K562 (cell line): ENCODE data around the gene IL1RN. TPM values are rescaled to one million over a fixed set of nuclear protein-coding genes. Genes with fewer than 3 reads are reported as not detected.

Source experiments
- ATAC-seq: fragments of 200-7000 bp; cut with Tn5 transposase; 3 replicates; pipeline ENCODE4 v1.9.1; 2020; ENCODE audit warnings: moderate library complexity
- BruUV-seq: library from RNA; stranded (reverse); fragments of 400-500 nt; replicated peaks from 2 replicates; lab custom pipeline; 2021; lab: Mats Ljungman, UMichigan
- CTCF ChIA-PET: fragments of 300-600 bp; formaldehyde crosslinking; extraction: SDS; loops from one replicate; lab custom pipeline; 2021; ENCODE audit warnings: low intra/inter-chr PET ratio; lab: Yijun Ruan, JAX
- POLR2A ChIA-PET: fragments of 300-600, 350-650 bp; sonication (Branson Sonifier 250); formaldehyde crosslinking; extraction: SDS; loops from one replicate; lab custom pipeline; 2021; ENCODE audit warnings: antibody characterized with exemption, inconsistent platforms; lab: Yijun Ruan, JAX
- DNase-seq, 4 experiments: peaks; one replicate each; pipeline versions ENCODE4 v3.0.0 to v3.0.0-alpha.2; 2011 to 2018; ENCODE audit warnings: low spot score in 3 of 4, mixed read lengths in 3 of 4; ENCODE audit errors: extremely low read depth in 1 of 4
- FAIRE-seq: peaks from 2 replicates; lab custom pipeline; 2011; peaks lifted over from hg19 to GRCh38; lab: Jason Lieb, UNC
- H2AFZ ChIP-seq: 2 replicates; pipeline ENCODE4 v1.6.0; 2011; ENCODE audit warnings: low read depth, low read length, control low read depth, inconsistent platforms
- H3K27ac ChIP-seq: fragments of 200-600 bp; 3 replicates; pipeline ENCODE4 v1.8.0; 2011; ENCODE audit warnings: low read depth, mild to moderate bottlenecking, control low read depth, inconsistent platforms, low read length, moderate library complexity, mixed read lengths; ENCODE audit errors: extremely low read depth
- H3K27me3 ChIP-seq, 2 experiments: fragments of 300-600 bp in 1 of 2; 2 replicates in 1 of 2; 3 replicates in 1 of 2; pipeline versions ENCODE4 v1.6.0 to v1.8.0; 2011; ENCODE audit warnings: inconsistent platforms in 2 of 2, low read length in 2 of 2, mild to moderate bottlenecking in 1 of 2, mixed read lengths in 1 of 2, moderate library complexity in 1 of 2; ENCODE audit not compliant: control insufficient read depth in 2 of 2, insufficient read depth in 2 of 2
- H3K36me3 ChIP-seq: fragments of 300-600 bp; 3 replicates; pipeline ENCODE4 v1.8.0; 2011; ENCODE audit warnings: mild to moderate bottlenecking, low read length, inconsistent platforms; ENCODE audit not compliant: control insufficient read depth, insufficient read depth
- H3K4me1 ChIP-seq, 2 experiments: fragments of 200-600 bp in 1 of 2; replicated peaks in 1 of 2; 2 replicates in 1 of 2; 3 replicates in 1 of 2; pipeline versions ENCODE4 v1.5.1 to v1.8.0; 2011; ENCODE audit warnings: inconsistent platforms in 2 of 2, low read length in 2 of 2, mild to moderate bottlenecking in 1 of 2, mixed read lengths in 1 of 2, moderate library complexity in 1 of 2; ENCODE audit not compliant: control insufficient read depth in 2 of 2, insufficient read depth in 2 of 2
- H3K4me2 ChIP-seq: 2 replicates; pipeline ENCODE4 v1.6.1; 2011; ENCODE audit warnings: low read length, control low read depth, inconsistent platforms, mixed read lengths; ENCODE audit not compliant: insufficient read depth
- H3K4me3 ChIP-seq: fragments of 200-600 bp; sonication (generic), shearing (Covaris generic); 2 replicates; pipeline ENCODE4 v1.5.1; 2016; ENCODE audit warnings: control low read depth, inconsistent platforms
- H3K79me2 ChIP-seq: fragments of 200-600 bp; 3 replicates; pipeline ENCODE4 v1.8.0; 2011; ENCODE audit warnings: low read length, inconsistent platforms; ENCODE audit not compliant: control insufficient read depth, insufficient read depth
- H3K9ac ChIP-seq, 2 experiments: 2 replicates each; pipeline versions ENCODE4 v1.6.0 to v1.6.1; 2011; ENCODE audit warnings: low read depth in 2 of 2, low read length in 2 of 2, control low read depth in 1 of 2, inconsistent platforms in 1 of 2, mild to moderate bottlenecking in 1 of 2, mixed read lengths in 1 of 2; ENCODE audit not compliant: insufficient read depth in 1 of 2
- H3K9me1 ChIP-seq: one replicate; pipeline ENCODE4 v1.6.0; 2011; ENCODE audit warnings: inconsistent platforms, mild to moderate bottlenecking, low read length, moderate library complexity; ENCODE audit not compliant: control insufficient read depth, insufficient read depth
- H3K9me3 ChIP-seq: replicated peaks from 2 replicates; pipeline ENCODE4 v1.5.1; 2011; ENCODE audit warnings: low read depth, low read length, inconsistent platforms; ENCODE audit not compliant: control insufficient read depth, insufficient read depth
- H4K20me1 ChIP-seq: replicated peaks from 2 replicates; pipeline ENCODE4 v1.6.1; 2011; ENCODE audit warnings: low read length, inconsistent platforms, mixed read lengths; ENCODE audit not compliant: control insufficient read depth, insufficient read depth
- GTF2E2 ChIP-seq: fragments of 200-800 bp; sonication (Bioruptor generic); IDR thresholded peaks from 2 replicates; pipeline ENCODE4 v1.6.1; 2016; ENCODE audit warnings: missing genetic modification characterization, missing compliant biosample characterization
- KLF13 ChIP-seq: fragments of 450-650 bp; IDR thresholded peaks from 2 replicates; pipeline ENCODE4 v1.6.1; 2016; ENCODE audit warnings: missing genetic modification characterization, low read depth, mild to moderate bottlenecking, missing compliant biosample characterization, moderate library complexity, borderline replicate concordance
- SOX6 ChIP-seq: fragments of 450-650 bp; IDR thresholded peaks from 2 replicates; pipeline ENCODE4 v1.6.1; 2014; ENCODE audit warnings: mild to moderate bottlenecking
- TARDBP ChIP-seq: fragments of 450-650 bp; IDR thresholded peaks from 2 replicates; pipeline ENCODE4 v1.6.1; 2016
- ZNF217 ChIP-seq: sonication (generic); formaldehyde crosslinking; IDR thresholded peaks from 2 replicates; pipeline ENCODE4 v1.8.0; 2022; ENCODE audit warnings: mild to moderate bottlenecking, missing genetic modification reagents
- WGBS: fragments of 100-300 bp; shearing (Covaris generic); methylation state at CpG from one replicate; pipeline ENCODE4 v1.1.6; 2016; ENCODE audit warnings: low coverage, mixed read lengths; ENCODE audit not compliant: insufficient coverage; ENCODE audit errors: missing lambda C conversion rate; 5-methylcytosine and 5-hydroxymethylcytosine counted together
- in situ Hi-C: fragments of 300-500 bp; cut with MboI; formaldehyde crosslinking; loops from 4 replicates; pipeline ENCODE4 v1.15.0; 2018; ENCODE audit warnings: inconsistent platforms, mixed read lengths
- intact Hi-C: fragments of 100-400 bp; cut with micrococcal nuclease; formaldehyde crosslinking; loops from 2 replicates; pipeline ENCODE4 v1.14.2; 2022
- polyA plus RNA-seq, 8 experiments: library from polyadenylated mRNA; depleted of rRNA in 4 of 8; stranded (reverse) in 5 of 8; unstranded in 3 of 8; fragments of >200 nt; fragmentation: Nextera tagmentation in 2 of 8; fragmentation: Illumina TruSeq in 1 of 8; extraction: Ambion mirVana in 2 of 8; extraction: Trizol in 1 of 8; gene quantifications; 2 replicates each; pipeline versions ENCODE4 v1.2.1 to v1.2.3, GENCODE V29; 2011 to 2014; ENCODE audit warnings: inconsistent platforms in 1 of 8, missing spikeins in 1 of 8
- total RNA-seq, 7 experiments: library from RNA; depleted of rRNA in 6 of 7; stranded (reverse); fragments of >200 nt in 6 of 7; fragmentation: Illumina TruSeq in 2 of 7; extraction: Trizol in 2 of 7; gene quantifications; 2 replicates each; pipeline versions ENCODE4 v1.2.1 to v1.2.3, GENCODE V29; 2011 to 2021; ENCODE audit warnings: low replicate concordance in 1 of 7
- TF ChIP-seq, protein P1 (sequence below): sonication (generic); formaldehyde crosslinking; IDR thresholded peaks from 2 replicates; pipeline ENCODE4 v1.8.1; 2023; ENCODE audit warnings: mild to moderate bottlenecking, missing genetic modification reagents
- TF ChIP-seq, protein P2 (sequence below): fragments of 250-450 bp; sonication (Bioruptor Pico); IDR thresholded peaks from 2 replicates; pipeline ENCODE4 v1.5.0; 2022; ENCODE audit warnings: mild to moderate bottlenecking
- TF ChIP-seq, protein P3 (sequence below): fragments of 450-650 bp; IDR thresholded peaks from 2 replicates; pipeline ENCODE4 v1.6.1; 2017; ENCODE audit warnings: mild to moderate bottlenecking, moderate library complexity
- TF ChIP-seq, protein P4 (sequence below): fragments of 450-650 bp; formaldehyde crosslinking; IDR thresholded peaks from 2 replicates; pipeline ENCODE4 v1.4.0; 2022; ENCODE audit warnings: mild to moderate bottlenecking, moderate library complexity
- TF ChIP-seq, protein P5 (sequence below), 3 experiments: fragments of 200-800 bp in 1 of 3; sonication (Bioruptor generic) in 1 of 3; sonication (generic) in 1 of 3; formaldehyde crosslinking in 1 of 3; IDR thresholded peaks; 2 replicates each; pipeline versions ENCODE4 v1.6.1 to v1.8.0; 2016 to 2022; ENCODE audit warnings: mild to moderate bottlenecking in 2 of 3, missing compliant biosample characterization in 2 of 3, missing genetic modification characterization in 2 of 3, missing genetic modification reagents in 1 of 3

IL1RN gene
- total and polyA plus RNA-seq, 9 of the 15 experiments (the other 6 are each of a cell fraction or from before 2014, with no cell fraction given), result 0.13 TPM; not detected in 8

DNA sequence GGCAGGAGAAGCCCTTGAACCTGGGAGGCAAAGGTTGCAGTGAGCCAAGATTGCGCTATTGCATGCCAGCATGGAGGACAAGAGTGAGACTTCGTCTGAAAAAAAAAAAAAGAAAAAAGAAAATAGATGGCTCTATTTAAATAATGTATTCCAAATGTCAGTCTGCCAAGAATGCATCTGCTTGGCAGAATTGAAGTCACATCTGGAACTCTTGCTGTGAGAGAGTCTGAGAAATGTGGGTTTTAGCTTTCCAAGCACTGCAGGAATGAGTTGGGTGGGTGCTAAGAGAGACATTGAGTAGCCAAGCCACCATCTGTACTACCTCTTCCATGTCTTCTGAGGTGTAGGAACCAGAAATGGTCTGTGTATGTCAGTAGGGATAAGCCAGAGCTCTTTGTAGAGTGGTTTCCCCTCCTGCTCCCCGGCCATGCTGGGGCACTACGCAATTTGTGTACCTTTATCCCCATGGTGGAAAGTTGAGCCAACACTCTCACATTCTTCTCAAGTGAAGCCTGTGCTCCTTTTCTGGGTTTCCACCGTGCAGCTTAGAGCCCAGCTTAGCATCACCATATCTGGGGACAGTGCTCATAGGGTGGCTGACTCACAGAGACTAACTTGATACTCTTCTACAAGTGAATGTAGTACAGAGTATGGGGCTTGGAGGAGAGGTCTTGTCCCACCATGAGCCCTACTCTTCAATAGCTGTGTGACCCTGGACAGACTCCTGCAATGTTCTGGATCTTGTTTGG, 34.4 kb upstream of the IL1RN start (continued):
- TF ChIP-seq, protein P1, sequence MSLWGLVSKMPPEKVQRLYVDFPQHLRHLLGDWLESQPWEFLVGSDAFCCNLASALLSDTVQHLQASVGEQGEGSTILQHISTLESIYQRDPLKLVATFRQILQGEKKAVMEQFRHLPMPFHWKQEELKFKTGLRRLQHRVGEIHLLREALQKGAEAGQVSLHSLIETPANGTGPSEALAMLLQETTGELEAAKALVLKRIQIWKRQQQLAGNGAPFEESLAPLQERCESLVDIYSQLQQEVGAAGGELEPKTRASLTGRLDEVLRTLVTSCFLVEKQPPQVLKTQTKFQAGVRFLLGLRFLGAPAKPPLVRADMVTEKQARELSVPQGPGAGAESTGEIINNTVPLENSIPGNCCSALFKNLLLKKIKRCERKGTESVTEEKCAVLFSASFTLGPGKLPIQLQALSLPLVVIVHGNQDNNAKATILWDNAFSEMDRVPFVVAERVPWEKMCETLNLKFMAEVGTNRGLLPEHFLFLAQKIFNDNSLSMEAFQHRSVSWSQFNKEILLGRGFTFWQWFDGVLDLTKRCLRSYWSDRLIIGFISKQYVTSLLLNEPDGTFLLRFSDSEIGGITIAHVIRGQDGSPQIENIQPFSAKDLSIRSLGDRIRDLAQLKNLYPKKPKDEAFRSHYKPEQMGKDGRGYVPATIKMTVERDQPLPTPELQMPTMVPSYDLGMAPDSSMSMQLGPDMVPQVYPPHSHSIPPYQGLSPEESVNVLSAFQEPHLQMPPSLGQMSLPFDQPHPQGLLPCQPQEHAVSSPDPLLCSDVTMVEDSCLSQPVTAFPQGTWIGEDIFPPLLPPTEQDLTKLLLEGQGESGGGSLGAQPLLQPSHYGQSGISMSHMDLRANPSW (CRISPR knock-in tag), result no peak
- TF ChIP-seq ZNF217 (CRISPR knock-in tag), result no peak

DNA sequence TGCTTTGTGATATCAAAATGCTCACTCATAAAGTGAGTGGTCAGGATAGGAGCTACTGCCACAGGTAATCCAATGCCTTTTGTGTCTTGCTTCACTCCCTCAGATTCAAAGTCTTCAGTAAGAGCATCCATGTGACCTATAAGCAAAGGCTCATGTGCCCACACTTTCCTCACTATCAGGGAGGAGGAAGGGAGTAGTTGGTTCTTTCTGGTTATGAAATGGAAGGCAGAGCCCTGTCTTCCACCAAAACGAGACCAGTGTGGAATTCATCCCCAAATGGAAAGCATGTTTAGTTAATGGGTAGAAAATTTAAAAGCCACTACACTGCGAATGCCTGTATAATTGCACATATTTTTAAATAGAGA, 33.8 kb upstream of the IL1RN start:
- Histone ChIP-seq H3K4me3 (no peak overlapping the region), H3K9me1 (no peaks in the 10 kb centered on the region), H4K20me1 (no peaks in the 10 kb centered on the region), H3K9ac (no peak overlapping the region), H3K9me3 (0 out of 2 replicates have a peak, but pooled peaks cover 2% of the 10 kb centered on the region), H3K79me2 (no peaks in the 10 kb centered on the region), H3K4me2 (no peak overlapping the region), H3K27ac (no peak overlapping the region), H3K27me3 (peaks cover 7 to 23% of the 10 kb centered on the region in 2 experiments), H3K36me3 (no peaks in the 10 kb centered on the region), H3K4me1 (no peaks in the 10 kb centered on the region), H2AFZ (no peak overlapping the region)
- CTCF ChIA-PET, result no interaction called here
- POLR2A ChIA-PET, result interaction anchor here (0.8 kb wide), 1 partner anchor 47 kb away, joined by 3 read pairs; no protein-coding TSS in a partner anchor
- no peak for ATAC-seq
- BruUV-seq, result no TSS peak
- FAIRE-seq, result no peak
- in situ Hi-C loops (no loop called here), intact Hi-C loops (no loop called here)
- WGBS, result 2% methylated on average over 2 of the region's 2 CpGs
- no peak for DNase-seq
- TF ChIP-seq, protein P2, sequence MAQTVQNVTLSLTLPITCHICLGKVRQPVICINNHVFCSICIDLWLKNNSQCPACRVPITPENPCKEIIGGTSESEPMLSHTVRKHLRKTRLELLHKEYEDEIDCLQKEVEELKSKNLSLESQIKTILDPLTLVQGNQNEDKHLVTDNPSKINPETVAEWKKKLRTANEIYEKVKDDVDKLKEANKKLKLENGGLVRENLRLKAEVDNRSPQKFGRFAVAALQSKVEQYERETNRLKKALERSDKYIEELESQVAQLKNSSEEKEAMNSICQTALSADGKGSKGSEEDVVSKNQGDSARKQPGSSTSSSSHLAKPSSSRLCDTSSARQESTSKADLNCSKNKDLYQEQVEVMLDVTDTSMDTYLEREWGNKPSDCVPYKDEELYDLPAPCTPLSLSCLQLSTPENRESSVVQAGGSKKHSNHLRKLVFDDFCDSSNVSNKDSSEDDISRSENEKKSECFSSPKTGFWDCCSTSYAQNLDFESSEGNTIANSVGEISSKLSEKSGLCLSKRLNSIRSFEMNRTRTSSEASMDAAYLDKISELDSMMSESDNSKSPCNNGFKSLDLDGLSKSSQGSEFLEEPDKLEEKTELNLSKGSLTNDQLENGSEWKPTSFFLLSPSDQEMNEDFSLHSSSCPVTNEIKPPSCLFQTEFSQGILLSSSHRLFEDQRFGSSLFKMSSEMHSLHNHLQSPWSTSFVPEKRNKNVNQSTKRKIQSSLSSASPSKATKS (CRISPR knock-in tag), result no peak
- no peak for TF ChIP-seq SOX6
- no peak for TF ChIP-seq KLF13 (tag)
- TF ChIP-seq, protein P3, sequence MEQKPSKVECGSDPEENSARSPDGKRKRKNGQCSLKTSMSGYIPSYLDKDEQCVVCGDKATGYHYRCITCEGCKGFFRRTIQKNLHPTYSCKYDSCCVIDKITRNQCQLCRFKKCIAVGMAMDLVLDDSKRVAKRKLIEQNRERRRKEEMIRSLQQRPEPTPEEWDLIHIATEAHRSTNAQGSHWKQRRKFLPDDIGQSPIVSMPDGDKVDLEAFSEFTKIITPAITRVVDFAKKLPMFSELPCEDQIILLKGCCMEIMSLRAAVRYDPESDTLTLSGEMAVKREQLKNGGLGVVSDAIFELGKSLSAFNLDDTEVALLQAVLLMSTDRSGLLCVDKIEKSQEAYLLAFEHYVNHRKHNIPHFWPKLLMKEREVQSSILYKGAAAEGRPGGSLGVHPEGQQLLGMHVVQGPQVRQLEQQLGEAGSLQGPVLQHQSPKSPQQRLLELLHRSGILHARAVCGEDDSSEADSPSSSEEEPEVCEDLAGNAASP, result no peak
- TF ChIP-seq, protein P4, sequence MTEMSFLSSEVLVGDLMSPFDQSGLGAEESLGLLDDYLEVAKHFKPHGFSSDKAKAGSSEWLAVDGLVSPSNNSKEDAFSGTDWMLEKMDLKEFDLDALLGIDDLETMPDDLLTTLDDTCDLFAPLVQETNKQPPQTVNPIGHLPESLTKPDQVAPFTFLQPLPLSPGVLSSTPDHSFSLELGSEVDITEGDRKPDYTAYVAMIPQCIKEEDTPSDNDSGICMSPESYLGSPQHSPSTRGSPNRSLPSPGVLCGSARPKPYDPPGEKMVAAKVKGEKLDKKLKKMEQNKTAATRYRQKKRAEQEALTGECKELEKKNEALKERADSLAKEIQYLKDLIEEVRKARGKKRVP (CRISPR knock-in tag), result no peak
- no peak for TF ChIP-seq GTF2E2 (tag)
- no peak for TF ChIP-seq TARDBP
- TF ChIP-seq, protein P5, sequence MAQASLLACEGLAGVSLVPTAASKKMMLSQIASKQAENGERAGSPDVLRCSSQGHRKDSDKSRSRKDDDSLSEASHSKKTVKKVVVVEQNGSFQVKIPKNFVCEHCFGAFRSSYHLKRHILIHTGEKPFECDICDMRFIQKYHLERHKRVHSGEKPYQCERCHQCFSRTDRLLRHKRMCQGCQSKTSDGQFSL (CRISPR knock-in tag; IDR thresholded peaks at IDR 0.05), result no peak
- TF ChIP-seq, protein P5 (tag; IDR thresholded peaks at IDR 0.05), result no peak
